ENCODE measurements around the gene NMNAT2.

Gene NMNAT2

DNA sequence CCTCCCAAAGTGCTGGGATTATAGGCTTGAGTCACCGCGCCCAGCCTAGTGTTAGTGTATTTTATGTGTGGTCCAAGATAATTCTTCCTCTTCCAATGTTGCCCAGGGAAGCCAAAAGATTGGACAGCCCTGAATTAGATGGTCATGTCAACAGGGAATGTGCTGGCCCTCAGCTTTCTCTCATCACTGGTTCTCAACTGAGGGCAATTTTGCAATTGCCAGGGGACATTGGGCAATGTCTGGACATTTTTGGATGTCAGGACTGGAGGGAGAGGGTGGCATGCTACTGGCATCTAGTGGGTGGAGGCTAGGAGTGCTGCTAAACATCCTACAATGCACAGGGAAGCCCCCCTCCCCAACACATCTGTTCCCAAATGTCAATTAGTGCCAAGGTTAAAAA, 137.1 kb downstream of the NMNAT2 start:
- Histone ChIP-seq H3K4me2 (ENCODE audit: insufficient read depth, low read length, poor library complexity, severe bottlenecking) (no peak overlapping the region), H4K8ac (ENCODE audit: low read depth, low read length) (no peak overlapping the region), H3K23ac (ENCODE audit: low read depth, low read length, poor library complexity) (no peak overlapping the region), H3K36me3 (replicated peaks in 1 of 2; ENCODE audit: control insufficient read depth in 2 of 2, insufficient read depth in 2 of 2, low read length in 2 of 2) (no peaks in the 10 kb centered on the region), H3K4ac (ENCODE audit: low read length) (no peak overlapping the region), H3K27me3 (ENCODE audit: control insufficient read depth in 3 of 3, insufficient read depth in 3 of 3, low read depth in 1 of 3, low read length in 3 of 3) (no peaks in the 10 kb centered on the region), H3K27ac (replicated peaks; ENCODE audit: low read length) (no peak overlapping the region), H3K18ac (ENCODE audit: low read length) (no peak overlapping the region), H2AFZ (ENCODE audit: low read length) (no peak overlapping the region), H3K4me1 (ENCODE audit: control insufficient read depth in 2 of 2, insufficient read depth in 1 of 2, low read depth in 1 of 2, low read length in 2 of 2) (peaks cover 4 to 9% of the 10 kb centered on the region in 2 donors), H2BK5ac (ENCODE audit: low read length) (no peak overlapping the region), H3K4me3 (ENCODE audit: low read length in 2 of 2) (no peak overlapping the region), H2AK5ac (ENCODE audit: low read depth, low read length) (no peak overlapping the region), H4K91ac (ENCODE audit: low read depth, low read length, poor library complexity) (no peak overlapping the region), H2BK12ac (ENCODE audit: low read length) (no peak overlapping the region), H3K14ac (ENCODE audit: low read length) (no peak overlapping the region), H2BK120ac (ENCODE audit: low read depth, low read length) (no peak overlapping the region), H3K9me3 (replicated peaks in 1 of 2; ENCODE audit: control insufficient read depth in 2 of 2, insufficient read depth in 1 of 2, low read depth in 1 of 2, low read length in 2 of 2) (no peaks in the 10 kb centered on the region), H3K9ac (ENCODE audit: low read depth, low read length, poor library complexity) (no peak overlapping the region), H2BK15ac (ENCODE audit: low read length) (no peak overlapping the region), H3K79me1 (ENCODE audit: low read depth, low read length) (no peaks in the 10 kb centered on the region)
- no CpG with 5 or more reads among the region's 2 CpGs for WGBS, 2 donors (ENCODE audit: extremely low coverage in 2 of 2, insufficient read length in 2 of 2, insufficient replicate concordance in 1 of 2)
- no peak for DNase-seq (ENCODE audit: low spot score)

DNA sequence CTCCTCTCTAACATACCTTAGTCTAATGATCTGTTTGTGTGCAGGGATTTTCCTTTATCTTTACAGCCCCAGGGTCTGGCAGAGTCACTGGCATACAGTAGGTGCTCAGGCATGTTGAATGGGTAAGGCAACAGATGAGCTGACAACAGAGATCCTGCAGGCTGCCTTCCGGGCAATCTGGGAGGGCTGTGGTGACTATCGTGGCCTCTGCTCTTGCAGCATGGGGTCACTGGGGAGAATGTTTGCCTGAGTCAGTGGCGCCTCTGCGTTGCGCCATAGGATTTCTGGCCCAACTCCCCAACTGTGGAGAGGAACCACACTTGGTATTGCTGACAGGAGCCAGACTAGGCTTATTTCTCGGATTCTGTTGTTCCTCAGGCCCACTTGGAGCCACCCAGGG, 138.3 kb downstream of the NMNAT2 start:
- peak overlapping the region; percentile 25 for H2BK15ac ChIP-seq (ENCODE audit: low read length)
- no peaks in the 10 kb centered on the region for H3K9me3 ChIP-seq (replicated peaks in 1 of 2; ENCODE audit: control insufficient read depth in 2 of 2, insufficient read depth in 1 of 2, low read depth in 1 of 2, low read length in 2 of 2)
- no peak overlapping the region for H3K4me2 ChIP-seq (ENCODE audit: insufficient read depth, low read length, poor library complexity, severe bottlenecking)
- H2BK12ac ChIP-seq (ENCODE audit: low read length) = peak overlapping the region; percentile 7
- H2BK120ac ChIP-seq (ENCODE audit: low read depth, low read length) = no peak overlapping the region
- H2BK5ac ChIP-seq (ENCODE audit: low read length) = no peak overlapping the region
- H3K27me3 ChIP-seq (ENCODE audit: control insufficient read depth in 3 of 3, insufficient read depth in 3 of 3, low read depth in 1 of 3, low read length in 3 of 3) = no peaks in the 10 kb centered on the region
- DNase-seq (ENCODE audit: low spot score) = no peak
- H4K91ac ChIP-seq (ENCODE audit: low read depth, low read length, poor library complexity) = no peak overlapping the region
- no peak overlapping the region for H2AFZ ChIP-seq (ENCODE audit: low read length)
- no peak overlapping the region for H3K18ac ChIP-seq (ENCODE audit: low read length)
- no peak overlapping the region for H3K27ac ChIP-seq (replicated peaks; ENCODE audit: low read length)
- no peak overlapping the region for H4K8ac ChIP-seq (ENCODE audit: low read depth, low read length)
- H3K14ac ChIP-seq (ENCODE audit: low read length) = no peak overlapping the region
- H3K4me1 ChIP-seq (ENCODE audit: control insufficient read depth in 2 of 2, insufficient read depth in 1 of 2, low read depth in 1 of 2, low read length in 2 of 2) = peaks cover 4 to 9% of the 10 kb centered on the region in 2 donors
- WGBS, 2 donors (ENCODE audit: extremely low coverage in 2 of 2, insufficient read length in 2 of 2, insufficient replicate concordance in 1 of 2) = no CpG with 5 or more reads among the region's 6 CpGs
- no peaks in the 10 kb centered on the region for H3K36me3 ChIP-seq (replicated peaks in 1 of 2; ENCODE audit: control insufficient read depth in 2 of 2, insufficient read depth in 2 of 2, low read length in 2 of 2)
- H3K79me1 ChIP-seq (ENCODE audit: low read depth, low read length) = no peaks in the 10 kb centered on the region
- H2AK5ac ChIP-seq (ENCODE audit: low read depth, low read length) = peak overlapping the region; percentile 76
- no peak overlapping the region for H3K4me3 ChIP-seq (ENCODE audit: low read length in 2 of 2)
- no peak overlapping the region for H3K23ac ChIP-seq (ENCODE audit: low read depth, low read length, poor library complexity)
- H3K9ac ChIP-seq (ENCODE audit: low read depth, low read length, poor library complexity) = no peak overlapping the region
- no peak overlapping the region for H3K4ac ChIP-seq (ENCODE audit: low read length)

DNA sequence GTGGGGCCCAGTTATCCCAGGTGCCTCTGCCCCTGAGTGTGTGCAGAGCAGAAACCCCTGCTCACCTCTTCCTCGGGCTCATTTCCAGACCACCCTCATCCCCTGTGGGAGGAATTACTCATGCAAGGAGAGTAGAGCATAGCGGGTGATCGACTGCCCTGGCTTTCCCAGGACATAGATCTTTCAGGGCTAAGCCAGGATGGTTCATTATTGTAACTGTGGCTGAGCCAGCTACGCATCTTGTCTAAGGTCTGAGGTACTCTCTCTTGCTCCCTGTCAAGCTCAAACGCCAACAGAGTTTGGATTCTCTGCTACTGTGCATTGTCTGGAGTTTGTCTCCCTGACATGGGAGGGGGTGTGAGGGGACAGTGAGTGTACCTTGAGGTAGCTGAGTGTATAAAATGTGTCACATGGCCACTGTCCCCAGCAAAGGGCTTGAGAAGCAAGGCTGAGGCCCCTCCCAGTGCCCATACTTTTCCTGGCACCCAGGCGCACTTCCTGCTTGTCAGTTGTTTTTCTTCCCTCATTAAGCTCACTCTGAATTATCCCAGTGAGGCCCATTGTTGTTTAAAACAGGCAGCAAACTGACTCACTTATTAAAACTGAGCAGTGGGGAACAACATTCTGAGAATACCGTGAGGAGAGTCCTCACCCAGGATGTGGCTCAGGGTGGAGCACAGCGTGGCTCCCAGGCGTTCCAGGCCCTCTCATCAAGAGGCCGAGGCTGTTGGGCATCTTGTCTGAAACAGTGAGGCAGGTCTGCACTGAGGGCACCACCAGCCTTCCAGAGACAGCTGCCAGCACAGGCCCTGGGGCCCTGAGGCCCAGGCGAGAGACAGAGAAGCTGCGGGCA, 139.2 kb downstream of the NMNAT2 start:
- Histone ChIP-seq H2AFZ (ENCODE audit: low read length) (peak overlapping the region; percentile 71), H2BK120ac (ENCODE audit: low read depth, low read length) (no peak overlapping the region), H3K4me3 (ENCODE audit: low read length in 2 of 2) (no peak overlapping the region), H2BK15ac (ENCODE audit: low read length) (peak overlapping the region; percentile 25), H3K27ac (replicated peaks; ENCODE audit: low read length) (no peak overlapping the region), H3K14ac (ENCODE audit: low read length) (no peak overlapping the region), H3K27me3 (ENCODE audit: control insufficient read depth in 3 of 3, insufficient read depth in 3 of 3, low read depth in 1 of 3, low read length in 3 of 3) (no peaks in the 10 kb centered on the region), H3K18ac (ENCODE audit: low read length) (peak overlapping the region; percentile 75), H2AK5ac (ENCODE audit: low read depth, low read length) (peak overlapping the region; percentile 76), H2BK5ac (ENCODE audit: low read length) (no peak overlapping the region), H3K9me3 (replicated peaks in 1 of 2; ENCODE audit: control insufficient read depth in 2 of 2, insufficient read depth in 1 of 2, low read depth in 1 of 2, low read length in 2 of 2) (no peaks in the 10 kb centered on the region), H3K4ac (ENCODE audit: low read length) (no peak overlapping the region), H4K91ac (ENCODE audit: low read depth, low read length, poor library complexity) (no peak overlapping the region), H2BK12ac (ENCODE audit: low read length) (no peak overlapping the region), H3K79me1 (ENCODE audit: low read depth, low read length) (no peaks in the 10 kb centered on the region), H3K4me2 (ENCODE audit: insufficient read depth, low read length, poor library complexity, severe bottlenecking) (no peak overlapping the region), H3K9ac (ENCODE audit: low read depth, low read length, poor library complexity) (peak overlapping the region; percentile 51), H3K4me1 (ENCODE audit: control insufficient read depth in 2 of 2, insufficient read depth in 1 of 2, low read depth in 1 of 2, low read length in 2 of 2) (peaks cover 4 to 9% of the 10 kb centered on the region in 2 donors), H3K36me3 (replicated peaks in 1 of 2; ENCODE audit: control insufficient read depth in 2 of 2, insufficient read depth in 2 of 2, low read length in 2 of 2) (no peaks in the 10 kb centered on the region), H4K8ac (ENCODE audit: low read depth, low read length) (no peak overlapping the region), H3K23ac (ENCODE audit: low read depth, low read length, poor library complexity) (no peak overlapping the region)
- DNase-seq (ENCODE audit: low spot score) = no peak
- WGBS, 2 donors (ENCODE audit: extremely low coverage in 2 of 2, insufficient read length in 2 of 2, insufficient replicate concordance in 1 of 2) = no CpG with 5 or more reads among the region's 12 CpGs

DNA sequence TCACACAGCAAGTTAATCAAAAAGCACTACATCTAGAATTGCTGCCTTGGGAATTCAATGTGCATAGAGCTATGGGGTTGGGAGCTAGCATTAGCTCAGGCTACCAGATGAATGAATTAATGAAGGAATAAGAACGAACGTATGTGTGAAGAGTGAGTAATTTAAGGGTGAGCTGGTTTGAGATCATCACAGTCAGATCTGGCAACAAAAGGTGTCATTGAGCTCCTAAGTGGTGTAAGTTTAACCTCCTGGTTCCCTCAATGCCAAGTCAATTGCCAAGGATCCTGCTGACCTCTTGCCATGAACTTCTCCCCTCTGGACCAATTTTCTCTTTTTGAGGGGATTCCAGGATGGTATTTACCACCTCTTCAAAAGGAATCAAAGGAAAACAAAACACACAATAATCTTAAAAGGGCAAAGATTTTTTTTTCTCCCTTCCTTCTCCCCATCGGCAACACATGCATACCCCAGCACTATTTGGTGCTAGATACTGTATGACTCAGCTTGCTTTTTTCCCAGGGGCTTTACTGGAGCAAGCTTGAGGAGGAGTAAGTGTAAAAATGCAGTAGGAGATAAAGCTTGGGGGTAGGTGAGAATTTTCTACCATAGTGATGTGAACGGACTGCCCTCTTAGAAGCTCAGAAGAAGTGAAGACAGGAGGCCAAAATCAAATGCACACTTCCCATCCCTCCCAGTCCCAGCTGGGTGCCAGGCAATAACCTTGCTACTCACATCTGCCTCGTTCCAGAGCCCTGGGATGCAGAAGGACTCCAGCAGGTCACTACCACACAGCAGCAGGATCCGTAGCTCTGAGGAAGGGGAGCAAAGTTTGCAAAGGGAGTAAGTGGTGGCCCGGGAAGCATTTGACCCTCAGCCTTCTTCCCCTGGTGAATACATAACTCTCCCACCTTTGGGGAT, 140.1 kb downstream of the NMNAT2 start:
- Histone ChIP-seq H2BK12ac (ENCODE audit: low read length) (peak overlapping the region; percentile 93), H3K9ac (ENCODE audit: low read depth, low read length, poor library complexity) (no peak overlapping the region), H4K91ac (ENCODE audit: low read depth, low read length, poor library complexity) (no peak overlapping the region), H3K23ac (ENCODE audit: low read depth, low read length, poor library complexity) (no peak overlapping the region), H3K4me2 (ENCODE audit: insufficient read depth, low read length, poor library complexity, severe bottlenecking) (no peak overlapping the region), H3K27ac (replicated peaks; ENCODE audit: low read length) (no peak overlapping the region), H3K36me3 (replicated peaks in 1 of 2; ENCODE audit: control insufficient read depth in 2 of 2, insufficient read depth in 2 of 2, low read length in 2 of 2) (no peaks in the 10 kb centered on the region), H3K27me3 (ENCODE audit: control insufficient read depth in 3 of 3, insufficient read depth in 3 of 3, low read depth in 1 of 3, low read length in 3 of 3) (no peaks in the 10 kb centered on the region), H3K79me1 (ENCODE audit: low read depth, low read length) (no peaks in the 10 kb centered on the region), H3K14ac (ENCODE audit: low read length) (no peak overlapping the region), H2AFZ (ENCODE audit: low read length) (peak overlapping the region; percentile 71), H3K4me1 (ENCODE audit: control insufficient read depth in 2 of 2, insufficient read depth in 1 of 2, low read depth in 1 of 2, low read length in 2 of 2) (peaks cover 4 to 9% of the 10 kb centered on the region in 2 donors), H2AK5ac (ENCODE audit: low read depth, low read length) (no peak overlapping the region), H2BK120ac (ENCODE audit: low read depth, low read length) (no peak overlapping the region), H3K4ac (ENCODE audit: low read length) (no peak overlapping the region), H3K9me3 (replicated peaks in 1 of 2; ENCODE audit: control insufficient read depth in 2 of 2, insufficient read depth in 1 of 2, low read depth in 1 of 2, low read length in 2 of 2) (no peaks in the 10 kb centered on the region), H2BK15ac (ENCODE audit: low read length) (no peak overlapping the region), H4K8ac (ENCODE audit: low read depth, low read length) (no peak overlapping the region), H2BK5ac (ENCODE audit: low read length) (no peak overlapping the region), H3K18ac (ENCODE audit: low read length) (peak overlapping the region; percentile 88), H3K4me3 (ENCODE audit: low read length in 2 of 2) (no peak overlapping the region)
- 100% methylated on average over 2 of the region's 7 CpGs; no CpG with 5 or more reads in 1 of the 2 donors for WGBS, 2 donors (ENCODE audit: extremely low coverage in 2 of 2, insufficient read length in 2 of 2, insufficient replicate concordance in 1 of 2)
- DNase-seq (ENCODE audit: low spot score) = no peak
